HEK293T (cell line): Measurements from ENCODE around the gene PYGB.

Experiments
- CTCF ChIA-PET: fragments of 350-600 bp; formaldehyde crosslinking; extraction: SDS; loops from one replicate; lab custom pipeline; 2021; ENCODE audit warnings: antibody characterized with exemption, inconsistent platforms; lab: Yijun Ruan, JAX
- POLR2A ChIA-PET: fragments of 350-600 bp; formaldehyde crosslinking; extraction: SDS; loops from one replicate; lab custom pipeline; 2020; ENCODE audit warnings: antibody characterized with exemption, inconsistent platforms; lab: Yijun Ruan, JAX
- DNase-seq: peaks from one replicate; pipeline ENCODE4 v3.0.0; 2012; ENCODE audit warnings: mixed read lengths; ENCODE audit errors: extremely low spot score
- ARNT ChIP-seq: fragments of 450-650 bp; IDR thresholded peaks from 2 replicates; pipeline ENCODE4 v1.6.1; 2017; ENCODE audit warnings: mild to moderate bottlenecking
- BHLHE40 ChIP-seq: fragments of 450-650 bp; IDR thresholded peaks from 2 replicates; pipeline ENCODE4 v1.6.1; 2016; ENCODE audit warnings: mild to moderate bottlenecking, moderate library complexity, borderline replicate concordance
- CTBP1 ChIP-seq: fragments of 450-650 bp; IDR thresholded peaks from 2 replicates; pipeline ENCODE4 v1.6.1; 2016; ENCODE audit warnings: borderline replicate concordance
- ELF4 ChIP-seq: fragments of 450-650 bp; IDR thresholded peaks from 2 replicates; pipeline ENCODE4 v1.6.1; 2017; ENCODE audit warnings: antibody characterized with exemption
- FOXA1 ChIP-seq: fragments of 450-650 bp; IDR thresholded peaks from 2 replicates; pipeline ENCODE4 v1.6.1; 2016; ENCODE audit warnings: mild to moderate bottlenecking
- FOXK2 ChIP-seq: fragments of 450-650 bp; IDR thresholded peaks from 2 replicates; pipeline ENCODE4 v1.6.1; 2016; ENCODE audit warnings: mild to moderate bottlenecking
- FOXM1 ChIP-seq: fragments of 450-650 bp; IDR thresholded peaks from 2 replicates; pipeline ENCODE4 v1.6.1; 2017; ENCODE audit warnings: mild to moderate bottlenecking, borderline replicate concordance
- HDGF ChIP-seq: fragments of 450-650 bp; IDR thresholded peaks from 2 replicates; pipeline ENCODE4 v1.6.1; 2017; ENCODE audit warnings: antibody characterized with exemption, borderline replicate concordance
- L3MBTL2 ChIP-seq: fragments of 450-650 bp; conservative IDR thresholded peaks from 2 replicates; pipeline ENCODE4 v1.6.1; 2016; ENCODE audit warnings: mild to moderate bottlenecking
- LEF1 ChIP-seq: fragments of 450-650 bp; IDR thresholded peaks from 2 replicates; pipeline ENCODE4 v1.6.1; 2017; ENCODE audit warnings: mild to moderate bottlenecking, borderline replicate concordance
- NFRKB ChIP-seq: fragments of 450-650 bp; IDR thresholded peaks from 2 replicates; pipeline ENCODE4 v1.6.1; 2016; ENCODE audit warnings: mild to moderate bottlenecking, moderate library complexity
- SP1 ChIP-seq: fragments of 450-650 bp; IDR thresholded peaks from 2 replicates; pipeline ENCODE4 v1.6.1; 2017
- SUZ12 ChIP-seq: fragments of 450-650 bp; IDR thresholded peaks from 2 replicates; pipeline ENCODE4 v1.6.1; 2016; ENCODE audit warnings: mild to moderate bottlenecking
- TARDBP ChIP-seq: fragments of 450-650 bp; IDR thresholded peaks from 2 replicates; pipeline ENCODE4 v1.6.1; 2016
- TF ChIP-seq, protein P1 (sequence below): fragments of 450-650 bp; IDR thresholded peaks from 2 replicates; pipeline ENCODE4 v1.6.1; 2016

The PYGB gene

DNA sequence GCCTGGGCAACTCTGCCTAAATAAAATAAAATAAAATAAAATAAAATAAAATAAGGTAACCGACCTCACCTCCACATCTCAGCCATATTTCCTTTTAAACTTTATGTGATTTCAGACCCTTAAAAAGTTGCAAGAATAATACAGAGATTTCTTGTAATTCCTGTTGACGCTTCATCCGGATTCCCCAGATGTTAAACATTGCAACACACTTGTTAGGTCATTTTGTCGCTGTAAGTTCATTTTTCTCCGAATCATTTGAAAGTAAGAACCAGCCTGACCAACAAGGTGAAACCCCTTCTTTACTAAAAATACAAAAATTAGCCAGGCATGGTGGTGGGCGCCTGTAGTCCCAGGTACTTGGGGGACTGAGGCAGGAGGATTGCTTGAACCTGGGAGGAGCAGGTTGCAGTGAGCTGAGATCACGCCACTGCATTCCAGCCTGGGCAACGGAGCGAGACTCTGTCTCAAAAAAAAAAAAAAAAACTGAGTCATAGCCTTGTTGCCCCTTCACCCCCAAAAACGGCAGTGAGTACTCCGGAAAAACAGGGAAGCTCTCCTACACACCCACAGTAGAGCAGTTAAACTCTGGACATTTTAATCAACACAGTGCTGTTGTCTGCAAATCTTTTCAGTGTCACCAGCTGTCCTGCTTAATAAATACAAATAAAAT lies 5.9 kb downstream of the PYGB start:
- POLR2A ChIA-PET, result no interaction called here

GRCh38 chr20:25254571-25254970 lies 6.7 kb downstream of the PYGB start:
- POLR2A ChIA-PET, result no interaction called here
- CTCF ChIA-PET, result interaction anchor here (0.8 kb wide), 1 partner anchor 260 kb away, joined by 3 read pairs; no protein-coding TSS in a partner anchor
- TF ChIP-seq SUZ12 (no peak), BHLHE40 (no peak), FOXA1 (no peak), FOXK2 (no peak)
- TF ChIP-seq, protein P1, sequence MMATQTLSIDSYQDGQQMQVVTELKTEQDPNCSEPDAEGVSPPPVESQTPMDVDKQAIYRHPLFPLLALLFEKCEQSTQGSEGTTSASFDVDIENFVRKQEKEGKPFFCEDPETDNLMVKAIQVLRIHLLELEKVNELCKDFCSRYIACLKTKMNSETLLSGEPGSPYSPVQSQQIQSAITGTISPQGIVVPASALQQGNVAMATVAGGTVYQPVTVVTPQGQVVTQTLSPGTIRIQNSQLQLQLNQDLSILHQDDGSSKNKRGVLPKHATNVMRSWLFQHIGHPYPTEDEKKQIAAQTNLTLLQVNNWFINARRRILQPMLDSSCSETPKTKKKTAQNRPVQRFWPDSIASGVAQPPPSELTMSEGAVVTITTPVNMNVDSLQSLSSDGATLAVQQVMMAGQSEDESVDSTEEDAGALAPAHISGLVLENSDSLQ, result no peak

More for the DNA sequence above, 5.9 kb downstream of the PYGB start:
- CTCF ChIA-PET, result interaction anchor here (0.8 kb wide), 1 partner anchor 139 kb away, joined by 3 read pairs; no protein-coding TSS in a partner anchor
- TF ChIP-seq SP1, result no peak
- TF ChIP-seq NFRKB, result no peak
- TF ChIP-seq FOXM1, result no peak
- no peak for TF ChIP-seq TARDBP
- TF ChIP-seq, protein P1, result no peak
- TF ChIP-seq HDGF, result no peak
- TF ChIP-seq FOXA1, result no peak
- no peak for TF ChIP-seq ARNT
- no peak for TF ChIP-seq L3MBTL2
- no peak for DNase-seq

DNA sequence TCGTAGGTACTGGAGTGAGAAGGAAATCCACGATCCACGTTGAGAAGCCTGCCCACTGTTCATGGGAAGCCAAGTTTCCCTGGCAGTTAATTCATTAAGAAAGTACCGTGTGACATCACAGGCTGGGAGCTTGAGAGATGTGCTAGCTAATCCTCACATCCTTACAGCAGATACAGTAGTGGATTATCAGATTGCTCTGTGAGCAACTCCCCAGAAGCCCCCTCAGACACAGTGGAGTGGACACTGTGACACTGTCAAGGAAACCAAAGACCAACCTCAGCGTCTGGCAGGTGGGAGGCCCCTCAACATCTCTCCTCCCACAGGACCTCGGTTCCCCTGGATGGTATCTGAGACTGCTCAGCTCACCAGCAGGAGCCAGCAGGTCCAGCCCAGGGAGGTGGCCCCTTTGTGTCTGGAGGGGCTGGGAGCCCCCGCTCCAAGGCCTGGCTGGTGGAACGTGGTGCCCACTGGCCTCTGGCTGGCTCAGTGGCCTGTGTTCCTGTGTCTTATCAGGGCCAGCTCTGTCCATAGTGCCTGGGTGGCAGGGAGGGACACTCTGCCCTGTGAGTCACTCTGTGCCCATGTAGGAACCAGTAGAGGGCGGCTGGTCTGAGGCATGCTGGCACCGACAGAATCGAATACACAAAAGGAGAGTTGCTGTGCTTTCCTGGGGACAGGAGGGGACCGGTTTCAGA lies 7.2 kb downstream of the PYGB start:
- POLR2A ChIA-PET, result no interaction called here
- CTCF ChIA-PET, result interaction anchor here (0.8 kb wide), 1 partner anchor 261 kb away, joined by 3 read pairs; no protein-coding TSS in a partner anchor
- TF ChIP-seq ELF4, result no peak
- TF ChIP-seq, protein P1, result no peak
- no peak for DNase-seq

More at GRCh38 chr20:25254571-25254970, 6.7 kb downstream of the PYGB start:
- no peak for DNase-seq

DNA sequence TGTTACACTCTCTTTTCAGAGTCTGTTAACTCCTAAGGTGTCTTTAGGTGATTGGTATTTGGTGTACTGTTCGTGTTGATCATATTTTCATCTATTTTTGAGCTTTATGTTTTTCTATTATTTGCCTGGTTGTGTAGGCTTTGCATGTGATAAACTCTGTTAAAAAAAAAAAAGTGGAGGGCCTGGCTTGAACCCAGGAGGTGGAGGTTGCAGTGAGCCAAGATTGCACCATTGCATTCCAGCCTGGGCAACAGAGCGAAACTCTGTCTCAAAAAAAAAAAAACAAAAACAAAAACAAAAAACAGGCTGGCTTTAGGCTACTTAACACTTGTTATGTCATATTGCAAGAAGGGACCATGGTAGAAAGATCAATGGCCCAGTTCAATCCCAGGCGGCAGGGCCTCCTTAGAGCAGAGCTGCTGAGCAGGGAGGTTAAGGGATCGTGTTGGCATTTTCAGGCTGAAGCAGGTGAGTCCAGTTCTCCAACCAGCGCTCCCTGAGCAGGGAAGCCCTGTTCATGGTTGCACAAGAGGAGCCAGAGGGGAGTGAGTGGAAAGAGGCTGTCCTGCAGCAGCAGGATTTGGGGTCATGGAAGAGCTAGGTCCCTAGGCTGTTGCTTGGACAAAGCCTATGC lies 8.5 kb downstream of the PYGB start:
- DNase-seq, result no peak
- POLR2A ChIA-PET, result interaction anchor here (1.0 kb wide), 1 partner anchor 9 kb away, joined by 4 read pairs; no protein-coding TSS in a partner anchor
- TF ChIP-seq ELF4 (no peak), FOXK2 (no peak), SP1 (no peak), FOXA1 (no peak), HDGF (no peak), BHLHE40 (no peak), ARNT (no peak), NFRKB (no peak)
- TF ChIP-seq, protein P1, result no peak
- CTCF ChIA-PET, result no interaction called here

- no peak for DNase-seq
- no peak for TF ChIP-seq TARDBP
- TF ChIP-seq HDGF, result no peak
- TF ChIP-seq LEF1, result no peak
- TF ChIP-seq FOXA1, result no peak
- TF ChIP-seq SP1, result no peak
- TF ChIP-seq BHLHE40, result no peak
- TF ChIP-seq FOXK2, result no peak
- TF ChIP-seq, protein P1, result no peak
- no peak for TF ChIP-seq CTBP1
- TF ChIP-seq ELF4, result no peak
- TF ChIP-seq NFRKB, result no peak
- no peak for TF ChIP-seq ARNT
- no peak for TF ChIP-seq L3MBTL2
- TF ChIP-seq FOXM1, result no peak
- CTCF ChIA-PET, result no interaction called here
- POLR2A ChIA-PET, result interaction anchor here (1.0 kb wide), 1 partner anchor 10 kb away, joined by 4 read pairs; no protein-coding TSS in a partner anchor
Observed at GRCh38 chr20:25257130-25257529, 9.2 kb downstream of the PYGB start.
